Endometrium (tissue), 2 donors: ENCODE data around the gene ANGPT4.

Source experiments
- FAIRE-seq: peaks from 2 replicates; lab custom pipeline; 2012; peaks lifted over from hg19 to GRCh38; lab: Jason Lieb, UNC
- donor health status: control.
- donor health status: control.

ANGPT4 gene, protein sequence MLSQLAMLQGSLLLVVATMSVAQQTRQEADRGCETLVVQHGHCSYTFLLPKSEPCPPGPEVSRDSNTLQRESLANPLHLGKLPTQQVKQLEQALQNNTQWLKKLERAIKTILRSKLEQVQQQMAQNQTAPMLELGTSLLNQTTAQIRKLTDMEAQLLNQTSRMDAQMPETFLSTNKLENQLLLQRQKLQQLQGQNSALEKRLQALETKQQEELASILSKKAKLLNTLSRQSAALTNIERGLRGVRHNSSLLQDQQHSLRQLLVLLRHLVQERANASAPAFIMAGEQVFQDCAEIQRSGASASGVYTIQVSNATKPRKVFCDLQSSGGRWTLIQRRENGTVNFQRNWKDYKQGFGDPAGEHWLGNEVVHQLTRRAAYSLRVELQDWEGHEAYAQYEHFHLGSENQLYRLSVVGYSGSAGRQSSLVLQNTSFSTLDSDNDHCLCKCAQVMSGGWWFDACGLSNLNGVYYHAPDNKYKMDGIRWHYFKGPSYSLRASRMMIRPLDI

DNA sequence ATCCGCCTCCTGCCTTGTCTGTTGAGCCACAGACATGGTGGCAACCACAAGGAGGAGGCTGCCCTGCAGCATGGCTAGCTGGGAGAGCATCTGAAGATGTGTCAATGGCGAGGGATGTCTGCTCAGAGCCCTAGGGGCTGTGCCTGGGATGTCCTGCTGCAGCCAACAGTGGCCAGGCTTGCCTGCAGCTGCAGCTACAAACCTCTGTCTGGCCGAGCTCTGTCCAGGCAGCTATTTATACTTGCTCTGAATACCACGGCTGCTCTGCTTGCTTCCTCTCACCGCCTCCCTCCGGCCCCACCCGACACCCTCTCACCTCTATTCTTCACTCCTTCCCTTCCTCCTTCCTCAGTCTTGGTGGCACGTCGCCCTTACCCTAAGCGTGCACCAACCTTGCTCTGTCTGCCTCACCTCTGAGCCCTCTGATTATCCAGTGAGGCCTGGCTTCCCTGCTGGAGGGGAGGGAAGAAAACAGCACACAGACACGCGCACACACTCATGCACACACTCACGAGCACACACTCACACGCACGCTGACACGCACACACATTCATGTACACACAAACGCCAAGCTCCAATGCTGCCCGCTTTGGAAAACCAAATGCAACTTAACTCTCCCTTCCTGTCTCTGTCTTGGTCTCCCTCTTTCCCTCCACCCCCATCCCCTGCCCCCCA lies at the start of gene ANGPT4:
Gene ANGPT4 (minus strand): TSS at position 210 of the 675 bp plus-strand sequence. CDS start 120 bp downstream, at position 90.
- FAIRE-seq = no peak

DNA sequence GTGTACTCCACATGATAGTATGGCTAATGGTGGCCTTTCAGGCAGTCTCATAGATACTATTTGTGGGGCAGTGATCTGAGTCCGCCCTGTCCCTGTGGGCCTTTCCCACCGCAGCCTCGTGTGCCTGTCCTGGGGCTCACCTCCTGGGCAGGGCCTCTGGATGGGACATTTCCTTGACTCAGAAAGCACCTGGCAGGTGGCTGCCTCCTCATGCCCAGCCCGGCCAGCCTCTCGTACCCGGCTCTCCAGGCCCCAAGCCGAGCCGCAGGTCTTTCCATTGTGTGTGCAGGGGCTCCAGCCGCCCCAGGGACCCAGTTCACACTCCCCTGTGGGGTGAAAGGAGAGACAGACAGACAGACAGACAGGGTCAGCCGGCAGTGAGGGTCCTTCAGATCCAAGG lies 47.7 kb upstream of the ANGPT4 start:
- FAIRE-seq = no peak

DNA sequence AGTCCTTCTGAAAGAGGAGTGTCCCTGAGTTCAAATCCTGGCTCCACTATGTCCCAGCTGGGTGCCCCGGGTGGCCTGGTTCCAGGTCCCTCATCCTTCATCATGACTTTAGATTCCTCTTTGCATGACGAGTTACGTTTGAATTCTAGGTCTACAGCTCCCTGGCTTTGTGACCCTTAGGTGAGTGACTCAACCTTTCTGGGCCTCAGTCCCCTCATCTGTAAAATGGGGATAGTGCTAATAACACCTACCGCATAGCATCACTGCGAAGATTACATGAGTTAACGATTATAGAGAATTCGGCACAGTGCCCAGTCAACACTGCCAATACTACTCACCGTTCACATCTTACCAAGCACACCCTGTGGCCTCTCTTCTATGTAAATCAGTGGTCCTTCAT lies 46.5 kb upstream of the ANGPT4 start:
- FAIRE-seq = no peak

DNA sequence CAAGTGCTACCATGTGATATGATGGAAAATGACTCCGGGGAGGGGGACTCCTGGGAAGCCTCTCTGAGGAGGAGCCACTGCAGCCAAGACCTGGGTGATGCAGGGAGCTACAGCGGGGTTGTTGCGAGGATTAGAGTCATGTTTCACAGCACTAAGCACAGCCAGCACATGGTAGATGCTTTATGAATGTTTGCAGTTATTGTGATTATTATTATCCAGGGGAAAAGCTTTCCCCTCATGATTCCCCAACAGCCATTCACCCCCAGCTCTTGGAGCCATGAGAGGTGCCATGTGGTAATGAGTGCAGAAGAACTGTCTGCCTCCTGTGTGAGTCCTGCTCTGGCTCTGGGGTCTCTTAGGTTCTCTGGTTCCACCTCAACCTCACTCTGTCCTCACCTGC lies 46.1 kb upstream of the ANGPT4 start:
- no peak for FAIRE-seq

DNA sequence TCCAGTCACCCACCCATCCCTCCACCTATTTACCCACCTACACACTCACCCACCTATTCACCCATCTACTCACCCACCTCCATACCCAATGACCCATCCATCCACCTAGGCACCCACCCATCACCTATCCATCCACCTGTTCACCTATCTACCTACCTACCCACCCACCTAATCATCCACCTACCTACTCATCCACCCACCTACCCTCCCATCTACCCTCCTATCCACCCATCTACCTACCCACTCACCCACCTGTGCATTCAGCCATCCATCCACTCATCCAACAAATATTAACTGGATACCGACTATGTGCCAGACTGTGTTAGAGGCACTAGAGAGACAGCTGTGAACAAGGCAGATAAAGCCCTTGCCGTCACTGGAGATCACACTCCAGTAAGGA lies 45.6 kb upstream of the ANGPT4 start:
- no peak for FAIRE-seq

DNA sequence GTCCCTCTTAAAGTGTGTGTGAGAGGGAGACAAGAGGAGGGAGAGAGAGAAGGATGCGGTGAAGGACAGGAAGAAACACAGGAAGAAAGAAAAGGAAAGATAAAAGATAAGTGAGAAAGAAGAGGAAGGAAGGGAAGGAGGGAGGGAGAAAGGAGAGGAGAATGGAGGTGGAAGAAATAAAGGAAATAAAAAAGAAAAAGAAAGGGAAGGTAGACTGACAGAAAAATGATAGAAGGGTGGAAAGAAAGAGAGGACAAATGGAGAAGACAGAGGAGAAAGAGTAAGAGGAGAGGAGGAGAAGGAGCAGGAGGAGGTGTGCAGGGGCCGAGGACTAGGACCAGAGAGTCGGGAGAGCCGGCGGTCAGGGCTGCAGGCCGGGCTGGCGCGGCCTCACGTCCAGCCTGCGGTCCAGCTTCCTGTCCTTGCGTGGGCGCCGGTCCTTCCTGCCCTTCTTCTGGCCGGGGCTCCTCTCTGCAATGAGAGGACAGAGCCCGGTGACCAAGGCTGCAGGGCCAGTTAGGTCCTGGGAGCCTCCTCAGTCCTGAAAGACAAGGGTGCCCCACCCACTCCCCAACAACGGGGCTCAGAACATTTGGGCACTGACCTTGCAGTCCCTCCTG lies 44.0 kb upstream of the ANGPT4 start:
- FAIRE-seq = no peak

DNA sequence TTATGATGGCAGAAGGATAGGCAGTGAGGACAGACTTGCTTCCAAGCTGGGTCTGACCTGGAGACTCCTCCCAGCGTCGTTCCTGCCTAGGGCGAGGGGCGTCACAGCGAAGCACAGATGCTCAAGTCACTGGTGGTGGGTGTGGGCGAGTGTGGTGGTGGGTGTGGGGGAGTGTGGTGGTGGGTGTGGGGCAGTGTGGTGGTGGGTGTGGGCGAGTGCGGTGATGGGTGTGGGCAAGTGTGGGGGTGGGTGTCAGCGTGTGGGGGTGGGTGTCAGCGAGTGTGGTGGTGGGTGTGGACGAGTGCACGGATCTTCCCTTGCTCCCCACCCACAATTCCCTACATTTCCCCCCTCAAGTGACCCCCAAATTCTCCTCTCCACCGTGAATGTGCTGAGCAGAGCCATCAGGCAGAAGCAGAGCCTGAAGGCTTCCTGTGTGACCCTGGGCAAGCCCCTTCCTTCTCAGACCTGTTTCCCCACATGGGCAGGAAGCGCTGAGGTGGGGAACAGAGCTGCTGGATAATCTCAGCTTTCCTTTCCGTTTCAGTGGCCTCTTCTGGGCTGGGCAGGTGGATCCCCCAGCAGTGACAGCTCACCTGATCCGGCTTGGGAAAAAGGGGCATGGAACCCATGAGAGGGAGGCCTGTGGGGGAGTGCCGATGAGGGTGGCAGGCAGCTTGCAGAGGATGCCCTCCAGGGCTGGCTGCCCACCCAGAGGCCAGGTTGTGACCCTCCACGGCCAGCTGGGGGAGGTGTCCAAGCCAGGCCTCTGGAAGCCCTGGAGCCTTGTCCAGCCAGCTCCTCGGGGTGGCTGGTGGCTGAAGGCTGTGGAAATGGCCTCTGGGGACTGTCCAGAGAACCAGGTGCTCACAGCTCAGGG lies 43.0 kb upstream of the ANGPT4 start:
- no peak for FAIRE-seq

DNA sequence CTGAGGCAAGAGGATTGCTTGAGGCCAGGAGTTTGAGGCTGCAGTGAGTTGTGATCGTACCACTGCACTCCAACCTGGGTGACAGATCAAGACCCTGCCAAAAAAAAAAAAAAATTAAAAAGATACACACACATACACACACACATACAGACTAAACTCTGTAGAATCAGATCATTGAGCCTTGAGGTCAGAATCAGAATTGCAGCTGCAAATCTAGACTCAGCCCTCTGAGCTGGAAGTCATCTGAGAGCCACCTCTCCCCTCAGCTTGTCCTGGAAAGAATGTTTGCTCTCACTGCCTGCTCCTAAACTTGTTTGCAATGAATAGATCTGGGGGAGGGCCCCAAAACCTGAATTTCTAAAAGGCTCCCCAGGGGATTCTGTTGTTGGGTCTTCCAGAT lies 41.4 kb upstream of the ANGPT4 start:
- no peak for FAIRE-seq

DNA sequence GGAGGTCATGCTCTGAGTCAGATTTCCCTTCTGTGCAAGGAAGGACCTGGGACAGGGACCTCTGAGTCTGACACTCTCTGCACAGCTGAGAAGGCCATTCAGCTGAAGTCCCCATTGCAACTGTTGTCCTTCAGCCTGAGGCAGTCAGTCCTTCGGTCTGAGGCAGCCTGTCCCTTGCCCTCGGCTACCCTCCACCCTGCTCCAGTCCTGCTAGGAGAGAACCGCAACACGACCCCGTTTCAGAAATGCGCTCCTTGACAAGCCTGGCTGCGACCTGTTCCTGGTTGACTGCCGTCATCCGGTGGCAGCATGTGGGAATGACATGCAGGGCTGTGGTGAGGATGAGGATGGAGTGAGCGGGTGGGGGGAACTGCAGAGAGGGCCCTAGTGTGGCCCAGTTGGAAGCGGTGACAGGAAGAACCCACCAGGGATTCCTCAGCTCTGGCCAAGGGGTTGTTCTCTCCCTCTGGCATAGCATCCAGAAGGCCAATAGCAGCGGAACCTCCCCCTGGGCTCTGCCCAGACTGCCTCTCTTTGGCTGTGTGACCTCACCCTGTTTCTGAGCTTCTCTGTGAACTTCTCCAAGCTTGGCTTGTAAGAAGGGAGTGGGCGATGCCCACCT lies 40.3 kb upstream of the ANGPT4 start:
- FAIRE-seq = no peak

DNA sequence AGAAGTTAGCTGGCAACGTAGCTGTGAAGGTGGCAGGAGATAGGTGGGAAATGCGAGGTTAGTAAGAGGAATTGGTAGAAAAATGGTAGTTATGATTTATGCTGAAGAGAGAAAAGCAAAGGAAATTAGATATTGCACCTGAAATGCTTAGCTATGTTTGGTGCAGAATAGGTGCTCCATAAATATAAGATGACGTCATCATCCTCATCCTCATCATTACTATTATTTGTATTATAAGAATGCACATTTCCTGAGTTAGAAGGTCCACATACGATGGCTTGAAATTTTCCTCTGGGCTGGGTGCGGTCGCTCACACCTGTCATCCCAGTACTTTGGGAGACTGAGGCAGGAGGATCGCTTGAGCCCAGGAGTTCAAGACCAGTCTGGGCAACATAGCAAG lies 39.5 kb upstream of the ANGPT4 start:
- FAIRE-seq = no peak

DNA sequence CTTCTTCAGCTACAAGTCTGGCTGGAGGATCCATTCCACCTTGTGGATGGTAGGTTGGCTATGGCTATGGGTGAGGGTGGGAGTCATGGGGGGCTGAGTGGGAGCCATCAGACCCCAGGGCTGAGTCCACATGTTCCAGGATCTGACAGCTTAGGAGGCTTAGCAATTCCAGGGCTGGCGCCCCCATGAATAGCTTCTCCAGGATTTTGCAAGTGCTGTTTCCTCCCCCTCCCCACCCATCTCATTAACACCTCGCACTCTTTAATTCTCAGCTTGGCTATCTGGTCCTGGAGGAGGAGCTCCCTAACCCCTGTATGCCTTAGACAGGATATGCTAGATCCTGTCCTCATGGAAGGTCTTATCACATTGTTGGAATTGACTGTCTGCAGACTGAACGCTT lies 39.0 kb upstream of the ANGPT4 start:
- no peak for FAIRE-seq

DNA sequence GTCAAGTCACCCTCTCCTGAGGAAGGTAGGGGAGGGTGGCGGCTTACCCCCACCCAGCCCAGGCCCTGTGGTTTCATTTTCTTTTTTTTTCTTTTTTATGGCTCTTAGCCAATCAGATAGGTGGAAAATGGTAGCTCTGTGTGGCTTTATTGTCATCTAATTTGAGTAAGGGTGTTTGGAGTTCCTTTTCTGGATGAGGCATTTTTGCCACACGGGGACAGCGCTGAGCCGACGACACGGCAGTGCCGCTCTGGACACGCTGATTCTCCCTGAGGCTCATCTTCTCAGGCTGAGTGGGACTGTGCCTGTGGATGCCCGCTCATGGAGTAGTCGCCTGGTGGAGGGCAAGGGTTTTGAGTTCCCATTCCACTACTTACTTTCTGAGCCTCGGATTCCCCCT lies 37.6 kb upstream of the ANGPT4 start:
- FAIRE-seq = no peak

DNA sequence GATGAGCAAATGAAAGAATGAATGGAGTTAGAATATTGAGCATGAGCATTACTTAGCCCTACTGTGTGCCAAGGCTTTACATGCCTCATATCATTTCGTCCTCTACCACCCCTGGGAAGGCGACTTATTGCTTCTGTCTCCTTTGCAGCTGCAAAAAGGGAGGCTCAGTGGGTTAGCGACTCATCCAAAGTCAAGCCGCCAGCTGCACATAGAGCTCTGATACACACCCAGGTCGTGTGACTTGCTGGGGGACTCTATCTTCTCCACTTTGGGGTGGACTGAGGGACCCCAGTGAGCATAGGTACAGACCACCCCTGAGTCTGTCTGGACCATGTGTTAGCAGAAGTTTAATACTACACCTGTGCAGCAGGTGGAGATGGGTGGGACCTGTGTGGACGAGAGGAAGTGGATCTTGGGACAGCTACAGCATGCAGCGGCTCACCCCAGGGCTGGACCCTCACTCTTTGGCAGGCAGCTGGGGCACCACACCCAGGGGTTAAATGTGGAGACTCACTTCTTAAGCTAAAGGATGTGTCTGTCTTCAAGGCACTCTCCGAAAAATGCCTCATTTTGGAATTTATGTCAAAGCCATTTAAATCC lies 36.2 kb upstream of the ANGPT4 start:
- no peak for FAIRE-seq

DNA sequence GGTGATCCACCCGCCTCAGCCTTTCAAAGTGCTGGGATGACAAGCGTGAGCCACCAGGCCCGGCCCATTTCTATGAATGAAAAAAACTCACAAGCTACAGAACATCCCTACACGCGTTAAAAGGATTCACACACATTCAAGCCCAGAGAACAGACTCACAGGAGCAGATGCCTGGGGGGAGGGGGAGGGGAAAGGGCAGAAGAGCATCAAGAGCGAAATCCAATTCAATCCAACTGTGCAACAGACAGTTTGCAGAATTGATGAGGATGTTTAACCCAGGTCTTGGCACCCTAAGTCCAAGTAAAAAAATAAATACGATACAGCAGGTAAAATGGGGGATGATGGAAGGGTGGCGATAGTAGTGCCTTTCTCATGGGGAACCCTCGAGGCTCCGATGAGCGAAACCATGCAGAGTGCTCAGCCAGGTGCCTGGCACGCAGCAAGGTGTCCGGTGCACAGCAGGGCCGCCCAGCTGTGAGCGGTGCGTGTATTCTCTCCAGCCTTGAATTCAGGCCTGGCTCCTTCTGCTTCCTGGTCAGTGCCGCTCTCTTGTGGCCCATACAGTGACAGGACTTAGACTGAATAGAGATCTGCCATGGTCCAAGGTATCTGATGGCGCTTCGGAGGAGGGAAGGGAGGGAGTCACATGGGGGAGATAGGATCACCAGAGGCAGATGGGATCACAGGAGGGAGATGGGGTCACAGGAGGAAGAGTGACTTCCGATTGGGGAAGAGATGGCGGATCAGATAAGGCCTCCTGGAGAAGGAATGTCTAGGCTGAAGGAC lies 35.4 kb upstream of the ANGPT4 start:
- FAIRE-seq = no peak

DNA sequence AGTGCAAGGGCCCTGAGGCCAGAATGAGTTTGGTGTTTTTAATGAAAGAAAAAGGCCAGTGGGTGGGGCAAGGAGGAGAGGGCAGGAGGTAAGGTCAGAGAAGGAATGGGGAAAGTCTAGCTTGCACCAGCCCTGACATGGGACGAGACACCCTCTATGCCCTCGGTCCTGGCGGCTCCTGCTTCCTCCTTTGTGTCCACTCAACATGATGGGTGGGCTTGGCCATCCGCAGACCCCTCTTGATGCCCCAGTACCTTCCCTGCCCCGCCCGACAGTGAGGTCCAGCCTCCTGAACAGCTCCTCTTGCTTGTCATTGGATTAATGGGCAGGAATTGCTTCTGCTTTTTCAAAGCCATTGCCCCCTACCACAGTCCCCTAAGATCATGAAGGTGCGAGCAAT lies 33.6 kb upstream of the ANGPT4 start:
- no peak for FAIRE-seq

DNA sequence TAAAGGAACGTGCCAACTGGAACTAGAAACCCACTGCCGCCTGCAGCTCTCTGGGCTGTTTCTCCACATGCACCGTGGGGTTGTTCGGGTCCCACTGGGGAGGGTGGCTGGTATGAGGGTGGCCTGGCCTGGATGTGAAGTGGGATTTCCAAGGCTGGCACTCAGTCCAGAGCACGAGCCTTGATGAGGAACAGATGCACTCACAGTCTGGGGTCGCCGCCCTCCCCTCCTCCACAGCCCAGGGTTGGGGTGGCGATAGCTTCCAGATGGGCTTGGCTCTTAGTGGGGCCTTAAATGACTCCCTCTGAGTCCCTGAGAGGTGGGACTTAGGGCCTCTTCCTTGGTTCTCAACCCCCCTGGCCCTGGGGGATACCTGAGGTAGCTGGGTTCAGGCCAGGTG lies 30.7 kb upstream of the ANGPT4 start:
- FAIRE-seq = no peak

DNA sequence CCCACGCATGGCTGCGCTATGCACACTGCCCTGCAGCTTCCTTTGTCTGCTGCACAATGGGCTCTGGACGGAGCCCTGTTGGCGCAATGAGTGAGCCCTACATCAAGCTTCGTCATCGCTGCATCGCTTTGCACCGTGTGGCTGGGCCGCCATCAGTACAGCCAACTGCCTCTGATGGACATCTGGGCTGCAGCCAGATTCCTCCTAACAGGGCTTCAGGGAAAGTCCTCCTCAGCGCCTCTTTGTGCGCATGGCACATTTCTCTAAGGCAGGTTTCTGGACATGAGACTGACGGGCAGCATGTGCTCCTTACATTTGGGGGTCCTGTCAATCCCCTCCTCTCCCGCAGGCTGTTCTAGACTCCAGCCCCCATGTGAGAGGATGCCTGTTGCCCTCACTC lies 29.7 kb upstream of the ANGPT4 start:
- FAIRE-seq = no peak

DNA sequence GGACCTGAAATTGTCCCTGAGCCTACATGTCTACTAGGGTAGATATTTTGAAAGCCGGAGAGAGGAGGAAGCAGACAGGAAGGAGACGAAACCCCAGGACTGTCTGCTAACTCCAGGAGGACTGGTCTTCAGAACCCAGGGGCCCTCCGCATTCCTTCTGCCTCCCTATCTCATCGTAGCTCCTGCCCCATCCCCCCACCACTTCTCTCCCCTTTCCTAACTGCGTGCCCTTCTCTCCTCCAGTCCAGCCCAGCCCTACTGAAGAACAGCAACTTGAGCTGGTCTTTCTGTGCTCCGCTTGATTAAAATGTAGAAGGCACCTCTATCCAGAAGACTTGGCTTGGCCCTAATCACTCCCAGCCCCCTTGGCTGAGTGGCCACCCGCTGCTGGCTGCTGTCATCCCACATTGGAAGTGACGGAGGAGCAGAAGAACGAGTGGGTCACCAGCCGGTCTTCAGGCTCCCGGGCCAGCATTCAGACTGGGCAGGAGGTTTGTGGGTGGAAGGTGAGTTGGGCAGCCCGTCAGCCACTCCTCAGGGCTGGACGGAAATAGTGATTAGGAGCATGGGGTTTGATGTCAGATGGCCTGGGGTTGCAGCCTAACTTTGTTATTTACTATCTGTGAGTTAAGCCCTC lies 28.8 kb upstream of the ANGPT4 start:
- FAIRE-seq = no peak

DNA sequence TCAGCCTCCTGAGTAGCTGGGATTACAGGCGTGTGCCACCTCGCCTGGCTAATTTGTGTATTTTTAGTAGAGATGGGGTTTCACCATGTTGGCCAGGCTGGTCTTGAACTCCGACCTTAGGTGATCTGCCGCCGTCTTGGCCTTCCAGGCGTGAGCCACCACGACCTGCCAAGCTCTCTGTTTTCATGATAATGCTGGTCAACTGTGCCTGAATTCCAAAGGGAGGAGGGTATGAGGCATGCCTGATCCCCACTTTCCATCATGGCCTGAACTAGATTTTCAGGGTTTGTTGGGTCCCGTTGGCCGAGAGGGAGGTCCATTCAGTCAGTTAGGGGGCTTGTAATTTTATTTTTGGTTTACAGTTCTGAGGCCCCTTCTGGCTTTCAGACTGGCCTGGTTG lies 28.0 kb upstream of the ANGPT4 start:
- no peak for FAIRE-seq

DNA sequence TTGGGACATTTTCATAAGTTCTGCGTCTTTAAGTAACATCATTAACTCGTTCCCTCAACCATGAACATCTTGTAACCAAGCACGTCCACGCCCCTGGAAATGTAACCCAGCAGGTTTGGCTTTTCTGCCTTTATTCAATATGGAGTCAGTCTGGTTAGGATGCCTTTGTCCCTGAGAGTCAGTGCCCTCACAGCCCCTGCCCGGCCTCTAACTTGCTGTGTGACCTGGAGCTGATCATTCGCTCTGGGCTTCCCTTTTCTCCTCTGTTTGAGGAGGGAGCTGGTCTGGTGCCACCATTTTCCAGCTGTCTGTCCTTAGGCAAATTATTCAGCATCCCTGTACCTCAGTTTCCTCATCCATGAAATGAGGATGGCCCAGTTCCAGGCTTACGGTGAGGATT lies 26.5 kb upstream of the ANGPT4 start:
- no peak for FAIRE-seq
